OCI-LY3 (cell line): Measurements from ENCODE around the gene ZNF648.

ENCODE experiments used
- H2AFZ ChIP-seq: fragments of 200-600, 300-600 bp; shearing (Covaris generic); 2 replicates; pipeline ENCODE4 v1.6.0; 2014; ENCODE audit warnings: antibody characterized with exemption, low read depth, low read length
- H3K27ac ChIP-seq: fragments of 200-600, 300-600 bp; sonication (generic); 2 replicates; pipeline ENCODE4 v1.5.1; 2014; ENCODE audit warnings: mild to moderate bottlenecking, low read length, moderate library complexity, mixed read lengths
- H3K27me3 ChIP-seq: fragments of 200-600, 300-600 bp; sonication (generic); 2 replicates; pipeline ENCODE4 v1.6.1; 2014; ENCODE audit warnings: low read depth, low read length, mixed read lengths
- H3K36me3 ChIP-seq: fragments of 200-600, 300-600 bp; sonication (generic); replicated peaks from 2 replicates; pipeline ENCODE3; 2014; ENCODE audit warnings: low read depth, low read length, mixed read lengths
- H3K4me1 ChIP-seq: fragments of 300-600, 200-600 bp; sonication (generic); 2 replicates; pipeline ENCODE4 v1.6.1; 2014; ENCODE audit warnings: low read length, mixed read lengths
- H3K4me2 ChIP-seq: fragments of 200-600, 300-600 bp; sonication (generic); 2 replicates; pipeline ENCODE4 v1.6.1; 2014; ENCODE audit warnings: low read length, mixed read lengths
- H3K4me3 ChIP-seq: fragments of 300-600, 200-600 bp; sonication (generic); 2 replicates; pipeline ENCODE4 v1.5.1; 2014; ENCODE audit warnings: antibody characterized with exemption, mild to moderate bottlenecking, low read length, moderate library complexity
- H3K79me2 ChIP-seq: fragments of 300-600, 200-600 bp; shearing (Covaris generic); 2 replicates; pipeline ENCODE4 v1.6.1; 2014; ENCODE audit warnings: mild to moderate bottlenecking, low read length, mixed read lengths
- H3K9ac ChIP-seq: fragments of 300-600, 200-600 bp; shearing (Covaris generic); 2 replicates; pipeline ENCODE4 v1.6.0; 2014; ENCODE audit warnings: mild to moderate bottlenecking, low read length, moderate library complexity
- H3K9me3 ChIP-seq: fragments of 200-600, 300-600 bp; shearing (Covaris generic); 2 replicates; pipeline ENCODE4 v1.6.1; 2014; ENCODE audit warnings: low read length, mixed read lengths; ENCODE audit not compliant: insufficient read depth
- H4K20me1 ChIP-seq: fragments of 200-600, 300-600 bp; sonication (generic); 2 replicates; pipeline ENCODE4 v1.6.1; 2016; ENCODE audit warnings: low read length, mixed read lengths; ENCODE audit not compliant: insufficient read depth
- CTCF ChIP-seq: fragments of 200-600, 300-600 bp; sonication (generic); IDR thresholded peaks from 2 replicates; pipeline ENCODE4 v1.5.1; 2014; ENCODE audit warnings: antibody characterized with exemption, low read length, low read depth
- EZH2phosphoT487 ChIP-seq: fragments of 200-600 bp; shearing (Covaris generic); IDR thresholded peaks from 2 replicates; pipeline ENCODE4 v1.6.1; 2018; ENCODE audit warnings: antibody characterized with exemption, mixed run types, low read depth

The ZNF648 gene

GRCh38 chr1:182035097-182035770 is 26.3 kb downstream of the ZNF648 start:
- Histone ChIP-seq H3K4me3 (no peak overlapping the region), H3K27me3 (no peaks in the 10 kb centered on the region), H3K4me1 (no peaks in the 10 kb centered on the region), H2AFZ (no peak overlapping the region), H3K9ac (no peak overlapping the region), H3K36me3 (no peaks in the 10 kb centered on the region), H3K27ac (no peak overlapping the region), H4K20me1 (no peaks in the 10 kb centered on the region), H3K4me2 (no peak overlapping the region), H3K9me3 (no peaks in the 10 kb centered on the region), H3K79me2 (no peaks in the 10 kb centered on the region)
- no peak for TF ChIP-seq EZH2phosphoT487
- TF ChIP-seq CTCF, result peak; percentile 60

- no peak overlapping the region for H2AFZ ChIP-seq
- no peak overlapping the region for H3K4me2 ChIP-seq
- no peaks in the 10 kb centered on the region for H3K9me3 ChIP-seq
- H3K27ac ChIP-seq, result no peak overlapping the region
- H3K27me3 ChIP-seq, result no peaks in the 10 kb centered on the region
- H4K20me1 ChIP-seq, result no peaks in the 10 kb centered on the region
- no peaks in the 10 kb centered on the region for H3K4me1 ChIP-seq
- no peak overlapping the region for H3K4me3 ChIP-seq
- no peak overlapping the region for H3K9ac ChIP-seq
- no peaks in the 10 kb centered on the region for H3K79me2 ChIP-seq
- TF ChIP-seq CTCF, result no peak
- no peak for TF ChIP-seq EZH2phosphoT487
- no peaks in the 10 kb centered on the region for H3K36me3 ChIP-seq
Observed at GRCh38 chr1:182032251-182032650, 29.3 kb downstream of the ZNF648 start.

GRCh38 chr1:182029379-182030331 is 31.9 kb downstream of the ZNF648 start:
- Histone ChIP-seq H3K4me3 (peak overlapping the region; percentile 79), H3K27ac (peak overlapping the region; percentile 39), H3K79me2 (no peaks in the 10 kb centered on the region), H3K4me2 (peak overlapping the region; percentile 60), H4K20me1 (no peaks in the 10 kb centered on the region), H3K9me3 (no peaks in the 10 kb centered on the region), H3K27me3 (no peaks in the 10 kb centered on the region), H3K36me3 (no peaks in the 10 kb centered on the region), H3K4me1 (no peaks in the 10 kb centered on the region), H2AFZ (peak overlapping the region; percentile 60), H3K9ac (peak overlapping the region; percentile 64)
- no peak for TF ChIP-seq EZH2phosphoT487
- TF ChIP-seq CTCF, result peak; percentile 35

- Histone ChIP-seq H3K36me3 (no peaks in the 10 kb centered on the region), H2AFZ (peak overlapping the region; percentile 49), H3K9me3 (no peaks in the 10 kb centered on the region), H4K20me1 (no peaks in the 10 kb centered on the region), H3K79me2 (no peaks in the 10 kb centered on the region), H3K4me3 (peak overlapping the region; percentile 79), H3K4me1 (no peaks in the 10 kb centered on the region), H3K27me3 (no peaks in the 10 kb centered on the region), H3K27ac (peak overlapping the region; percentile 39; the same call in 1 of the 2 replicates), H3K9ac (peak overlapping the region; percentile 64), H3K4me2 (peak overlapping the region; percentile 60)
- TF ChIP-seq EZH2phosphoT487, result no peak
- TF ChIP-seq CTCF, result no peak
Observed at GRCh38 chr1:182029002-182029378, 32.5 kb downstream of the ZNF648 start.
